NCI-H1048 (cell line): ENCODE measurements around the gene TC2N.
A peak's percentile ranks its signal among the peaks of the same experiment; 100 is the strongest.
"Not testable (repeated sequence)": the region's sequence is repeated elsewhere in the genome, so short reads cannot be mapped to it uniquely, and the experiment has no call there.

Experiments used
- DNase-seq: peaks from one replicate; lab custom pipeline; 2025; lab: John Stamatoyannopoulos, UW

TC2N gene

GRCh38 chr14:91869556-91869955 is 2.2 kb upstream of the TC2N start:
- DNase-seq: no peak

GRCh38 chr14:91866511-91867295 is 633 bp downstream of the TC2N start:
- no peak for DNase-seq

GRCh38 chr14:91866061-91866460 is 1.3 kb downstream of the TC2N start:
- DNase-seq: no peak

GRCh38 chr14:91862417-91862816 is 4.9 kb downstream of the TC2N start:
- DNase-seq: no peak

GRCh38 chr14:91861091-91861490 is 6.2 kb downstream of the TC2N start:
- DNase-seq: no peak

GRCh38 chr14:91860238-91860637 is 7.1 kb downstream of the TC2N start:
- no peak for DNase-seq

GRCh38 chr14:91858536-91859275 is 8.6 kb downstream of the TC2N start:
- no peak for DNase-seq

GRCh38 chr14:91857614-91858013 is 9.7 kb downstream of the TC2N start:
- no peak for DNase-seq

- DNase-seq: no peak
Measured at GRCh38 chr14:91854327-91854934, 12.9 kb downstream of the TC2N start.

GRCh38 chr14:91851563-91851962 is 15.8 kb downstream of the TC2N start:
- DNase-seq: no peak

GRCh38 chr14:91848504-91849001 is 18.8 kb downstream of the TC2N start:
- no peak for DNase-seq

- no peak for DNase-seq
Measured at GRCh38 chr14:91847693-91848092, 19.6 kb downstream of the TC2N start.

GRCh38 chr14:91845652-91846051 is 21.7 kb downstream of the TC2N start:
- no peak for DNase-seq

GRCh38 chr14:91845056-91845455 is 22.3 kb downstream of the TC2N start:
- DNase-seq: not testable (repeated sequence)

GRCh38 chr14:91844029-91844428 is 23.3 kb downstream of the TC2N start:
- no peak for DNase-seq

- DNase-seq: no peak
Measured at GRCh38 chr14:91843437-91843836, 23.9 kb downstream of the TC2N start.

GRCh38 chr14:91841065-91841464 is 26.3 kb downstream of the TC2N start:
- DNase-seq: no peak

GRCh38 chr14:91839749-91840148 is 27.6 kb downstream of the TC2N start:
- DNase-seq: no peak

- DNase-seq: no peak
Measured at GRCh38 chr14:91837076-91837475, 30.3 kb downstream of the TC2N start.

GRCh38 chr14:91835920-91836843 is 31.2 kb downstream of the TC2N start:
- peak; percentile 60 for DNase-seq

- DNase-seq: no peak
Measured at GRCh38 chr14:91835197-91835919, 32.0 kb downstream of the TC2N start.
